Measurements from ENCODE around the gene C3orf33.

The C3orf33 gene

GRCh38 chr3:155741603-155742002 is 64.5 kb downstream of the C3orf33 start:
- no peak for DNase-seq (ENCODE audit: low read depth)
- TF ChIP-seq CTCF (conservative IDR thresholded peaks at IDR 0.05; ENCODE audit: low read depth, low read length): no peak
- H3K4me3 ChIP-seq (ENCODE audit: low read depth, low read length): no peak overlapping the region

GRCh38 chr3:155741101-155741500 is 65.0 kb downstream of the C3orf33 start:
- DNase-seq (ENCODE audit: low read depth): no peak
- no peak for TF ChIP-seq CTCF (conservative IDR thresholded peaks at IDR 0.05; ENCODE audit: low read depth, low read length)

GRCh38 chr3:155739154-155739553 is 66.9 kb downstream of the C3orf33 start:
- peak; percentile 31 for DNase-seq (ENCODE audit: low read depth)
- TF ChIP-seq CTCF (conservative IDR thresholded peaks at IDR 0.05; ENCODE audit: low read depth, low read length): no peak
- no peak overlapping the region for H3K4me3 ChIP-seq (ENCODE audit: low read depth, low read length)

More at GRCh38 chr3:155741101-155741500, 65.0 kb downstream of the C3orf33 start:
- no peak overlapping the region for H3K4me3 ChIP-seq (ENCODE audit: low read depth, low read length)

GRCh38 chr3:155738580-155739076 is 67.5 kb downstream of the C3orf33 start:
- no peak for TF ChIP-seq CTCF (conservative IDR thresholded peaks at IDR 0.05; ENCODE audit: low read depth, low read length)
- H3K4me3 ChIP-seq (ENCODE audit: low read depth, low read length): no peak overlapping the region
- DNase-seq (ENCODE audit: low read depth): no peak

- peak; percentile 10 for DNase-seq (ENCODE audit: low read depth)
- no peak for TF ChIP-seq CTCF (conservative IDR thresholded peaks at IDR 0.05; ENCODE audit: low read depth, low read length)
- no peak overlapping the region for H3K4me3 ChIP-seq (ENCODE audit: low read depth, low read length)
Observed at GRCh38 chr3:155737844-155738460, 68.1 kb downstream of the C3orf33 start.

GRCh38 chr3:155736381-155736780 is 69.7 kb downstream of the C3orf33 start:
- DNase-seq (ENCODE audit: low read depth): no peak
- H3K4me3 ChIP-seq (ENCODE audit: low read depth, low read length): no peak overlapping the region
- no peak for TF ChIP-seq CTCF (conservative IDR thresholded peaks at IDR 0.05; ENCODE audit: low read depth, low read length)

GRCh38 chr3:155730843-155731242 is 75.2 kb downstream of the C3orf33 start:
- H3K4me3 ChIP-seq (ENCODE audit: low read depth, low read length): no peak overlapping the region
- no peak for TF ChIP-seq CTCF (conservative IDR thresholded peaks at IDR 0.05; ENCODE audit: low read depth, low read length)
- DNase-seq (ENCODE audit: low read depth): no peak
